NT2/D1 (cell line): ENCODE results near the gene NPNT.

ENCODE experiments used
- SUZ12 ChIP-seq: IDR thresholded peaks from 2 replicates; pipeline ENCODE4 v1.6.1; 2011; ENCODE audit not compliant: insufficient read length, insufficient read depth; ENCODE audit errors: extremely low read depth
- YY1 ChIP-seq: IDR thresholded peaks from 2 replicates; pipeline ENCODE4 v1.6.1; 2011; ENCODE audit not compliant: insufficient read length, insufficient read depth
- ZNF274 ChIP-seq: IDR thresholded peaks from 2 replicates; pipeline ENCODE4 v1.6.1; 2011; ENCODE audit warnings: mild to moderate bottlenecking, low read depth, low read length

DNA sequence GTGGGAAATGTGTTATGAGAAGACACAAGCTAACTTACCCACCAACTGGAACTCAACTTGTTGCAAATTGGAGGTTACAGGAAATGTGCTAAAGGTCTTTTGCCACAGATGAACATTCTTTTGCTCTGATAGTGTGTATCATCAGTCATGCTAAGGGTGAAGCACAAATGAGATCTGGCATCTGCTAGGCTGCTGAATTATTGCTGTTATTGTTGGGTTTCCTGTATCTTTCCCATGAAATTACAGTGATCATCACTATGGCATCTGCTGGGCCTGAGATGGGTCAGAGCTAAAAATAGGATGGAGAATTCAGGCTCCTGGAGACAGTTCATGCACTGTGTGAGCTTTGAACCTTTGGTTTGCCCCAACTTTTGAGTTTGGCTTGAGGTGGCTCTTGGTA, 124.5 kb downstream of the NPNT start:
- TF ChIP-seq YY1, result no peak
- TF ChIP-seq SUZ12, result no peak
- no peak for TF ChIP-seq ZNF274
